CD14-positive monocyte (primary cell): ENCODE data around the gene CSPG5. TPM values are rescaled to one million over a fixed set of nuclear protein-coding genes. Genes with fewer than 3 reads are reported as not detected.

Experiments
- DNase-seq, 3 donors: peaks; one replicate each; pipeline ENCODE4 v3.0.0-alpha.2; 2011 to 2022
- H2AFZ ChIP-seq: 2 replicates; pipeline ENCODE4 v1.6.0; 2012; ENCODE audit warnings: mild to moderate bottlenecking, low read depth, low read length, inconsistent platforms; ENCODE audit not compliant: insufficient read depth, poor library complexity, severe bottlenecking
- H3K27ac ChIP-seq, 2 donors: 1 replicate in 1 of 2; 2 replicates in 1 of 2; pipeline ENCODE4 v1.5.1; 2012 to 2013; ENCODE audit warnings: low read length in 2 of 2, control low read depth in 1 of 2, inconsistent platforms in 1 of 2, low read depth in 1 of 2, mild to moderate bottlenecking in 1 of 2
- H3K27me3 ChIP-seq, 2 donors: one replicate each; pipeline versions ENCODE4 v1.6.0 to v1.6.1; 2011 to 2013; ENCODE audit warnings: low read length in 2 of 2; ENCODE audit not compliant: control insufficient read depth in 2 of 2, insufficient read depth in 2 of 2
- H3K36me3 ChIP-seq, 2 donors: replicated peaks in 1 of 2; 1 replicate in 1 of 2; 2 replicates in 1 of 2; pipeline versions ENCODE4 v1.5.1 to v1.6.1; 2012 to 2013; ENCODE audit warnings: low read length in 2 of 2, control low read depth in 1 of 2, inconsistent platforms in 1 of 2, mild to moderate bottlenecking in 1 of 2; ENCODE audit not compliant: insufficient read depth in 2 of 2, control insufficient read depth in 1 of 2
- H3K4me1 ChIP-seq, 2 donors: 1 replicate in 1 of 2; 2 replicates in 1 of 2; pipeline versions ENCODE4 v1.5.1 to v1.6.1; 2012 to 2013; ENCODE audit warnings: low read length in 2 of 2, control low read depth in 1 of 2, inconsistent platforms in 1 of 2, mild to moderate bottlenecking in 1 of 2, moderate library complexity in 1 of 2; ENCODE audit not compliant: insufficient read depth in 2 of 2, control insufficient read depth in 1 of 2
- H3K4me2 ChIP-seq: replicated peaks from 2 replicates; pipeline ENCODE3; 2012; ENCODE audit warnings: low read length, moderate library complexity, mild to moderate bottlenecking; ENCODE audit not compliant: poor library complexity, severe bottlenecking; ENCODE audit errors: extremely low read depth
- H3K4me3 ChIP-seq, 3 experiments: fragments of 200-600 bp in 1 of 3; sonication (generic) in 1 of 3; replicated peaks in 1 of 3; 1 replicate in 2 of 3; 2 replicates in 1 of 3; pipeline ENCODE4 v1.5.1; 2011 to 2013; ENCODE audit warnings: low read length in 3 of 3, mild to moderate bottlenecking in 3 of 3, control low read depth in 2 of 3, low read depth in 2 of 3, inconsistent platforms in 1 of 3, moderate library complexity in 1 of 3
- H3K79me2 ChIP-seq: 2 replicates; pipeline ENCODE4 v1.6.0; 2012; ENCODE audit warnings: mild to moderate bottlenecking, control low read depth, inconsistent platforms, low read length, moderate library complexity; ENCODE audit not compliant: insufficient read depth
- H3K9ac ChIP-seq: 2 replicates; pipeline ENCODE4 v1.6.0; 2017; ENCODE audit warnings: low read length, mild to moderate bottlenecking; ENCODE audit not compliant: insufficient read depth, poor library complexity, severe bottlenecking
- H3K9me3 ChIP-seq, 2 donors: replicated peaks in 1 of 2; 1 replicate in 1 of 2; 2 replicates in 1 of 2; pipeline versions ENCODE4 v1.5.1 to v1.6.1; 2012 to 2013; ENCODE audit warnings: low read length in 2 of 2, control low read depth in 1 of 2; ENCODE audit not compliant: control insufficient read depth in 1 of 2, insufficient read depth in 1 of 2
- H4K20me1 ChIP-seq: 2 replicates; pipeline ENCODE4 v1.6.0; 2012; ENCODE audit warnings: mild to moderate bottlenecking, low read length, control low read depth, moderate library complexity; ENCODE audit not compliant: insufficient read depth
- H3K27ac Mint-ChIP-seq, 7 donors: one replicate each; pipeline ENCODE4 v1.8.0; 2020; ENCODE audit warnings: mild to moderate bottlenecking in 7 of 7, mixed read lengths in 7 of 7, moderate library complexity in 6 of 7, inconsistent platforms in 2 of 7
- H3K27me3 Mint-ChIP-seq, 3 donors: one replicate each; pipeline ENCODE4 v1.8.0; 2021 to 2022; ENCODE audit warnings: low read depth in 3 of 3, mild to moderate bottlenecking in 3 of 3, mixed read lengths in 3 of 3, moderate library complexity in 3 of 3, inconsistent platforms in 1 of 3
- H3K36me3 Mint-ChIP-seq, 2 donors: one replicate each; pipeline ENCODE4 v1.8.0; 2020; ENCODE audit warnings: mixed read lengths in 2 of 2, inconsistent platforms in 1 of 2, mild to moderate bottlenecking in 1 of 2
- H3K4me1 Mint-ChIP-seq: one replicate; pipeline ENCODE4 v1.8.0; 2020; ENCODE audit warnings: mild to moderate bottlenecking, mixed read lengths
- H3K4me3 Mint-ChIP-seq, 2 donors: one replicate each; pipeline ENCODE4 v1.8.0; 2020; ENCODE audit warnings: mild to moderate bottlenecking in 2 of 2, mixed read lengths in 2 of 2, moderate library complexity in 1 of 2
- H3K9me3 Mint-ChIP-seq, 7 donors: one replicate each; pipeline ENCODE4 v1.8.0; 2020 to 2022; ENCODE audit warnings: mixed read lengths in 7 of 7, mild to moderate bottlenecking in 6 of 7, moderate library complexity in 6 of 7, inconsistent platforms in 2 of 7
- CTCF ChIP-seq: fragments of 200-600 bp; IDR thresholded peaks from one replicate; pipeline ENCODE4 v1.8.0; 2022; ENCODE audit warnings: antibody characterized with exemption, mild to moderate bottlenecking
- WGBS: methylation state at CpG from one replicate; pipeline ENCODE4 v1.1.5; 2013; ENCODE audit warnings: missing lambda C conversion rate; ENCODE audit not compliant: insufficient coverage; 5-methylcytosine and 5-hydroxymethylcytosine counted together
- intact Hi-C, 2 donors: fragments of 100-400 bp; cut with micrococcal nuclease; formaldehyde crosslinking; loops; one replicate each; pipeline versions ENCODE4 v1.15.0 to v1.15.1; 2023
- polyA plus RNA-seq, 3 donors: library from polyadenylated mRNA; depleted of rRNA in 1 of 3; unstranded in 2 of 3; stranded (reverse) in 1 of 3; fragments of 300-500 nt in 2 of 3; fragments of >200 nt in 1 of 3; fragmentation: Illumina TruSeq in 2 of 3; gene quantifications; 1 replicate in 2 of 3; 2 replicates in 1 of 3; pipeline ENCODE4 v1.2.3, GENCODE V29; 2012 to 2021

Gene CSPG5
- polyA plus RNA-seq, 3 donors, result not detected

DNA sequence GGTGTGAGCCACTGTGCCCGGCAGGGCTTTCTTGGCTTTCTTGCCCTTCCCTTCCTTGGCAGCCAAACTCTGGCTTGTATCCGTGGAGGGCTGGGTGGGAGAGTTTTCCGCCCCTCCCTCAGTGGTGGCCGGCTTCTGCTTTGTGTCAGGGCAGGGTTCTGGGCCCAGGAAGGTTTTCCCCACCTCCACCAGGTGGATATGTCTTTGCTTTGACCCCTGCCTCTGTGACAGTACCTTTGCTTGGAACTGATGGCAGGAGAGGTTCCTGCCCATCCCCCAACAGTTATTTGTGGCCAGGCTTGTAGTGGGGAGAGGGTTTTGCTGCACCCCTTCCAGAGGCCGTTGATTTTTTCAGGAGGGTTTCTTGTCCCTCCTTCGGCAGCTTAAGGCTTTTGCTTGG lies 24.3 kb downstream of the CSPG5 start:
- peaks cover 2% of the 10 kb centered on the region for H3K4me1 Mint-ChIP-seq
- Histone ChIP-seq H3K4me2 (no peak overlapping the region), H3K4me3 (no peak overlapping the region), H4K20me1 (no peaks in the 10 kb centered on the region), H3K79me2 (no peaks in the 10 kb centered on the region), H3K27ac (no peak overlapping the region), H3K9me3 (no peaks in the 10 kb centered on the region), H3K9ac (no peak overlapping the region), H3K27me3 (no peaks in the 10 kb centered on the region), H2AFZ (no peak overlapping the region), H3K36me3 (no peaks in the 10 kb centered on the region), H3K4me1 (no peaks in the 10 kb centered on the region)
- TF ChIP-seq CTCF, result no peak
- no CpG with 5 or more reads among the region's 6 CpGs for WGBS
- DNase-seq, result no peak
- peaks cover 3 to 8% (median 3%) of the 10 kb centered on the region in 3 donors for H3K27me3 Mint-ChIP-seq
- no peaks in the 10 kb centered on the region for H3K36me3 Mint-ChIP-seq
- intact Hi-C loops, result no loop called here
- H3K9me3 Mint-ChIP-seq, result peaks cover 0 to 1% (median 0%) of the 10 kb centered on the region in 7 donors
- no peak overlapping the region for H3K27ac Mint-ChIP-seq
- H3K4me3 Mint-ChIP-seq, result no peak overlapping the region

DNA sequence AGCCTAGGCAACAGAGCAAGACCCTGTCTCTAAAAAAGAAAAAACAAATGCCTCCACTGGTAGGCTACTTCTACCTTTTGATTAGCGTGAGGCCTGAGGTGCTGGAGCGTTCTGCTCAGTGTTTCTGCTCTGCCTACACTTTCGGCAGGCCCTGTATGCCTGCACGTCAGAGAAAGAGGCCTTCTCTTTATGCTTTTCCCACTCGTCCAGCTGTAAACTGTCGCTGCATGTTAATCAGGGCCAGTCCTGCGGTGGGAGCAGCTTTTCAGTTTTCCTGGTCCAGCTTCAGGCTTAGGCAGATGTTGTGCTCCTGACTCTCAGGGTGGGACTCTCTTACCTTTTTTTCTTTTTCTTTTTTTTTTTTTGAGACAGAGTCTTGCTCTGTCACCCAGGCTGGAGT lies 25.3 kb downstream of the CSPG5 start:
- TF ChIP-seq CTCF, result no peak
- intact Hi-C loops, result no loop called here
- H3K27me3 Mint-ChIP-seq, result peaks cover 3 to 9% (median 4%) of the 10 kb centered on the region in 3 donors
- Histone ChIP-seq H3K79me2 (no peaks in the 10 kb centered on the region), H3K27me3 (peaks cover 0 to 3% of the 10 kb centered on the region in 2 donors), H3K9me3 (no peaks in the 10 kb centered on the region), H3K4me1 (no peaks in the 10 kb centered on the region), H4K20me1 (no peaks in the 10 kb centered on the region), H3K9ac (no peak overlapping the region), H3K4me2 (no peak overlapping the region), H3K4me3 (no peak overlapping the region), H3K27ac (no peak overlapping the region), H2AFZ (no peak overlapping the region), H3K36me3 (no peaks in the 10 kb centered on the region)
- no peaks in the 10 kb centered on the region for H3K36me3 Mint-ChIP-seq
- H3K27ac Mint-ChIP-seq, result no peak overlapping the region
- 98% methylated on average over 7 of the region's 7 CpGs for WGBS
- no peak overlapping the region for H3K4me3 Mint-ChIP-seq
- DNase-seq, result no peak
- H3K9me3 Mint-ChIP-seq, result peaks cover 0 to 1% (median 0%) of the 10 kb centered on the region in 7 donors
- peaks cover 2% of the 10 kb centered on the region for H3K4me1 Mint-ChIP-seq
